ENCODE measurements around the gene VAPA. TPM values are rescaled to one million over a fixed set of nuclear protein-coding genes. Genes with fewer than 3 reads are reported as not detected.

VAPA gene
- total and polyA plus RNA-seq, 9 of the 15 experiments (the other 6 are each of a cell fraction or from before 2014, with no cell fraction given) = 219 to 902 (median 526) TPM

DNA sequence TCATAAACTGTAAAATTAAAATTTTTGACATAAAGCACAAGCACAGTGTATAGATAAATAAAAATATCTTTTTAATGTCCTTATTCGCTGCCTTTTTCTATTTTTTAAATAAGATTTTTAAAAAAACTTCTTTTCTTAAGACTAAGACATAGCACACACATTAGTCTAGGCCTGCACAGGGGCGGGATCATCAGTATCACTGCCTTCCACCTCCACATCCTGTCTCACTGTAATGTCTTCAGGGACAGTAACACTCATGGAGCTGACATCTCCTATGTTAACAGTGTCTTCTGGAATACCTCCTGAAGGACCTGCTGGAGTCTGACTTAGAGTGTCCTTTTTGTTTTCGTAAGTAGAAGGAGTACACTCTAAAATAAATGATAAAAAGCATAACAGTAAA lies 33.0 kb downstream of the VAPA start:
- no peak overlapping the region for H2AFZ ChIP-seq (ENCODE audit: low read depth, low read length)
- no TSS peak for BruUV-seq (replicated peaks)
- in situ Hi-C loops (cut with MboI) = no loop called here
- peak; percentile 44 for ATAC-seq
- peaks cover 94% of the 10 kb centered on the region for H3K36me3 ChIP-seq (ENCODE audit: control insufficient read depth, insufficient read depth, low read length)
- no peak overlapping the region for H3K9ac ChIP-seq (ENCODE audit: insufficient read depth in 1 of 2, low read depth in 2 of 2, low read length in 2 of 2)
- no peaks in the 10 kb centered on the region for H4K20me1 ChIP-seq (replicated peaks; ENCODE audit: control insufficient read depth, insufficient read depth, low read length)
- DNase-seq (ENCODE audit: extremely low read depth in 1 of 4, low spot score in 3 of 4) = no peak
- peak overlapping the region; percentile 26; the same call in 1 of the 3 replicates for H3K27ac ChIP-seq (ENCODE audit: extremely low read depth, low read depth, low read length)
- 91% methylated on average over 3 of the region's 3 CpGs for WGBS (ENCODE audit: insufficient coverage, low coverage, missing lambda C conversion rate)
- 0 out of 2 replicates have a peak, but pooled peaks have one; percentile 11 for TF ChIP-seq POLR2G (IDR thresholded peaks at IDR 0.05; ENCODE audit: low read depth, low read length)
- TF ChIP-seq CCNT2 (IDR thresholded peaks at IDR 0.05; ENCODE audit: borderline replicate concordance, extremely low read depth, insufficient read length, low read depth, low read length) = no peak
- TF ChIP-seq ZKSCAN1 (IDR thresholded peaks at IDR 0.05; ENCODE audit: low read depth, low read length) = no peak
- TF ChIP-seq MEF2D (tag; conservative IDR thresholded peaks at IDR 0.05; ENCODE audit: low read depth) = no peak
- TF ChIP-seq POLR2A (conservative IDR thresholded peaks at IDR 0.05) = 0 out of 2 replicates have a peak, but pooled peaks have one; percentile 56
- TF ChIP-seq TSC22D4 (tag; IDR thresholded peaks at IDR 0.05) = no peak
- no peak for TF ChIP-seq BDP1 (IDR thresholded peaks at IDR 0.05; ENCODE audit: insufficient read depth, insufficient read length)
- intact Hi-C loops (cut with micrococcal nuclease) = no loop called here
- H3K4me2 ChIP-seq (ENCODE audit: insufficient read depth, low read length) = no peak overlapping the region
- POLR2A ChIA-PET = interaction anchor here (0.7 to 1.9 kb wide), 6 partner anchors 8 to 408 kb away, joined by 3 to 11 read pairs (median 5); no protein-coding TSS in a partner anchor
- peaks cover 8 to 36% of the 10 kb centered on the region in 2 experiments; a peak in 4 of 5 replicates for H3K4me1 ChIP-seq (replicated peaks in 1 of 2; ENCODE audit: control insufficient read depth in 2 of 2, insufficient read depth in 2 of 2, low read length in 2 of 2)
- H3K9me1 ChIP-seq (ENCODE audit: control insufficient read depth, insufficient read depth, low read length) = no peaks in the 10 kb centered on the region
- no peak for FAIRE-seq
- no peaks in the 10 kb centered on the region for H3K9me3 ChIP-seq (replicated peaks; ENCODE audit: control insufficient read depth, insufficient read depth, low read depth, low read length)
- no peaks in the 10 kb centered on the region for H3K27me3 ChIP-seq (ENCODE audit: control insufficient read depth in 2 of 2, insufficient read depth in 2 of 2, low read length in 2 of 2)
- H3K79me2 ChIP-seq (ENCODE audit: control insufficient read depth, insufficient read depth, low read length) = peaks cover 92% of the 10 kb centered on the region
- no peak overlapping the region for H3K4me3 ChIP-seq
- CTCF ChIA-PET (ENCODE audit: low intra/inter-chr PET ratio) = no interaction called here
